ENCODE results near the gene PPFIA3. TPM values are rescaled to one million over a fixed set of nuclear protein-coding genes. Genes with fewer than 3 reads are reported as not detected.

PPFIA3 gene
- 4.5 and 6.2 TPM in 2 replicates for total RNA-seq (2014; rRNA removed; shearing (Covaris generic))
- polyA plus RNA-seq (2014; cell fraction: nucleus; rRNA removed), result 21.4 and 29.9 TPM in 2 replicates

GRCh38 chr19:49119411-49120324, at the start of gene PPFIA3:
TSS of gene PPFIA3 (plus strand) at chr19:49119544. CDS start at chr19:49127874, 8,330 bp downstream.
- no peak for DNase-seq (ENCODE audit: extremely low read depth, low read depth)

- DNase-seq (ENCODE audit: extremely low read depth, low read depth), result no peak
Observed at GRCh38 chr19:49070416-49070815, 48.9 kb upstream of the PPFIA3 start.

- no peak for DNase-seq (ENCODE audit: extremely low read depth, low read depth)
Observed at GRCh38 chr19:49071860-49072547, 47.3 kb upstream of the PPFIA3 start.

- no peak for DNase-seq (ENCODE audit: extremely low read depth, low read depth)
Observed at GRCh38 chr19:49073514-49074378, 45.6 kb upstream of the PPFIA3 start.

GRCh38 chr19:49074869-49075268, 44.5 kb upstream of the PPFIA3 start:
- peak; percentile 47 for DNase-seq (ENCODE audit: extremely low read depth, low read depth)

- no peak for DNase-seq (ENCODE audit: extremely low read depth, low read depth)
Observed at GRCh38 chr19:49080392-49080791, 39.0 kb upstream of the PPFIA3 start.

GRCh38 chr19:49081273-49081672, 38.1 kb upstream of the PPFIA3 start:
- DNase-seq (ENCODE audit: extremely low read depth, low read depth), result no peak

- no peak for DNase-seq (ENCODE audit: extremely low read depth, low read depth)
Observed at GRCh38 chr19:49084206-49085019, 34.9 kb upstream of the PPFIA3 start.

- DNase-seq (ENCODE audit: extremely low read depth, low read depth), result peak; percentile 96
Observed at GRCh38 chr19:49085020-49085867, 34.1 kb upstream of the PPFIA3 start, which contains the start of gene SNRNP70. TSS of gene SNRNP70 (plus strand) at chr19:49085451. CDS start at chr19:49086415, 964 bp downstream.

GRCh38 chr19:49085868-49086232, 33.5 kb upstream of the PPFIA3 start:
- no peak for DNase-seq (ENCODE audit: extremely low read depth, low read depth)

- DNase-seq (ENCODE audit: extremely low read depth, low read depth), result no peak
Observed at GRCh38 chr19:49086296-49086695, 33.0 kb upstream of the PPFIA3 start.

- DNase-seq (ENCODE audit: extremely low read depth, low read depth), result no peak
Observed at GRCh38 chr19:49091391-49092038, 27.8 kb upstream of the PPFIA3 start.

- DNase-seq (ENCODE audit: extremely low read depth, low read depth), result no peak
Observed at GRCh38 chr19:49092686-49093085, 26.7 kb upstream of the PPFIA3 start.

GRCh38 chr19:49094505-49095482, 24.6 kb upstream of the PPFIA3 start:
- no peak for DNase-seq (ENCODE audit: extremely low read depth, low read depth)

GRCh38 chr19:49097453-49098288, 21.7 kb upstream of the PPFIA3 start:
- peak; percentile 69 for DNase-seq (ENCODE audit: extremely low read depth, low read depth)

- no peak for DNase-seq (ENCODE audit: extremely low read depth, low read depth)
Observed at GRCh38 chr19:49098795-49099194, 20.5 kb upstream of the PPFIA3 start.
